ENCODE measurements around the gene DCTPP1.

DNA sequence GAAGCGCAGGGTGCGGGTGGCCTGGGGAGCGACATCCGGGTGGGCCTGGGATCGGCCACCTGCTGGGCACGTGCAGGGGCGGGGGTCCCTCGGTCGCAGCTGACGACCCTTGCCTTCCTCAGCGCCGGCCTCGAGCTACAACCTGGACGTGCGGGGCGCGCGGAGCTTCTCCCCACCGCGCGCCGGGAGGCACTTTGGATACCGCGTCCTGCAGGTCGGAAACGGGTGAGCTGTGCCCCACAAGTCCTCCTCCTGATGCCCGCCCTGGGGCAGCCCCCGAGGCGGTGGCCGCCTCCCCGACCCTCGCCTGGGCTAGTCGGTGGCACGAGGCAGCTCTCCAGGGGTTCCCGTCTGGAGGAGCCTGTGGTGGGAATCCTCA is 44.2 kb upstream of the DCTPP1 start:
- TF ChIP-seq POLR2A (IDR thresholded peaks at IDR 0.05; ENCODE audit: low read depth, low read length) = no peak
- TF ChIP-seq POLR2AphosphoS5 (IDR thresholded peaks at IDR 0.05; ENCODE audit: low read depth, low read length) = no peak
- no peak for TF ChIP-seq SPI1 (IDR thresholded peaks at IDR 0.05; ENCODE audit: low read depth, low read length)
- TF ChIP-seq TAF1 (IDR thresholded peaks at IDR 0.05; ENCODE audit: low read depth, low read length) = no peak
- TF ChIP-seq PAX5 (IDR thresholded peaks at IDR 0.05; ENCODE audit: insufficient read depth, low read length, severe bottlenecking) = no peak
- no peak for TF ChIP-seq POU2F2 (IDR thresholded peaks at IDR 0.05; ENCODE audit: low read depth, low read length)
